Upper lobe of left lung (tissue), 4 donors: ENCODE data around the gene ITPK1.

Experiments used
- POLR2A ChIP-seq, 4 donors: fragments of 450-650 bp; IDR thresholded peaks; one replicate each; pipeline ENCODE4 v1.5.1; 2016 to 2017; ENCODE audit warnings: antibody characterized with exemption in 4 of 4, mild to moderate bottlenecking in 2 of 4
- TF ChIP-seq, protein P1 (sequence below), 6 experiments: fragments of 450-650 bp in 4 of 6; fragments of 200-600 bp in 2 of 6; sonication (generic) in 2 of 6; IDR thresholded peaks; one replicate each; pipeline ENCODE4 v1.5.1; 2016 to 2019; ENCODE audit warnings: antibody characterized with exemption in 6 of 6

DNA sequence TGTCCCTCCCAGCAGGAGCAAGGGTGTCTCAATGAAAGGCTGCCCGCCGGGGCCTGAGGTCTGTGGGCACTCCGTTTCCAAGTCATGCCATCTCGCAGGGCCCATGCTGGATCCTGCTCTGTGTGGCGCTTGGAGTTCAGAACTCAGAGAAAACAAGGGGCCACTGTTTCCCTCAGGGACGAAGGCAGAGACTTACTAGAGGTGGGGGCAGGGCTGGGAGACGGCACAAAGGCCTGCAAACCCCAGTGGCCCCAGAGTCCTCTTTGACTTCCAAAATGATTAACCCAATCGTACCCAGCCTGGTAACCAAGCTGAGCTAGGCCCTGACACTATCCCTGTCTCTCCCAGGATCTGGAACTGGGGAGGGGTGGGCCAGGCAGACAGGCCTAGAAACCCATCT, 95.8 kb downstream of the ITPK1 start:
- TF ChIP-seq, protein P1, sequence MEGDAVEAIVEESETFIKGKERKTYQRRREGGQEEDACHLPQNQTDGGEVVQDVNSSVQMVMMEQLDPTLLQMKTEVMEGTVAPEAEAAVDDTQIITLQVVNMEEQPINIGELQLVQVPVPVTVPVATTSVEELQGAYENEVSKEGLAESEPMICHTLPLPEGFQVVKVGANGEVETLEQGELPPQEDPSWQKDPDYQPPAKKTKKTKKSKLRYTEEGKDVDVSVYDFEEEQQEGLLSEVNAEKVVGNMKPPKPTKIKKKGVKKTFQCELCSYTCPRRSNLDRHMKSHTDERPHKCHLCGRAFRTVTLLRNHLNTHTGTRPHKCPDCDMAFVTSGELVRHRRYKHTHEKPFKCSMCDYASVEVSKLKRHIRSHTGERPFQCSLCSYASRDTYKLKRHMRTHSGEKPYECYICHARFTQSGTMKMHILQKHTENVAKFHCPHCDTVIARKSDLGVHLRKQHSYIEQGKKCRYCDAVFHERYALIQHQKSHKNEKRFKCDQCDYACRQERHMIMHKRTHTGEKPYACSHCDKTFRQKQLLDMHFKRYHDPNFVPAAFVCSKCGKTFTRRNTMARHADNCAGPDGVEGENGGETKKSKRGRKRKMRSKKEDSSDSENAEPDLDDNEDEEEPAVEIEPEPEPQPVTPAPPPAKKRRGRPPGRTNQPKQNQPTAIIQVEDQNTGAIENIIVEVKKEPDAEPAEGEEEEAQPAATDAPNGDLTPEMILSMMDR (IDR thresholded peaks at IDR 0.05) = no peak
- TF ChIP-seq POLR2A (IDR thresholded peaks at IDR 0.05) = no peak
